ENCODE data around the gene CDC42BPB.

- TF ChIP-seq EZH2 (IDR thresholded peaks at IDR 0.05; ENCODE audit: insufficient read depth, poor library complexity, severe bottlenecking) (no peak), EZH2phosphoT487 (IDR thresholded peaks at IDR 0.05; ENCODE audit: insufficient read depth, low read depth) (no peak)
Observed at GRCh38 chr14:103020271-103021170, 36.8 kb downstream of the CDC42BPB start.

Measured in GM23248 (cell line).